ENCODE measurements around the gene C16orf74. TPM values are rescaled to one million over a fixed set of nuclear protein-coding genes. Genes with fewer than 3 reads are reported as not detected.

The C16orf74 gene
- total and polyA plus RNA-seq, 4 donors, result 2.6 to 7.9 (median 3.4) TPM

- H3K9ac ChIP-seq (ENCODE audit: insufficient read depth in 1 of 2, low read length in 2 of 2), result no peak overlapping the region
- no peaks in the 10 kb centered on the region for H3K27me3 ChIP-seq (ENCODE audit: control insufficient read depth in 3 of 3, insufficient read depth in 3 of 3, low read length in 2 of 3)
- H3K4me3 ChIP-seq, result no peak overlapping the region
- H3K9me3 ChIP-seq (ENCODE audit: control insufficient read depth in 4 of 4, insufficient read depth in 3 of 4, low read length in 3 of 4), result peaks cover 0 to 7% (median 2%) of the 10 kb centered on the region in 4 donors
- TF ChIP-seq CTCF (IDR thresholded peaks at IDR 0.05; ENCODE audit: control extremely low read depth, extremely low read depth), result no peak
- WGBS, 2 donors, result 35 to 42% methylated on average over 22 of the region's 22 CpGs
- ATAC-seq (ENCODE audit: insufficient read depth, low FRiP score), result no peak
- no peak overlapping the region for H3K27ac ChIP-seq (ENCODE audit: low read depth in 1 of 2, low read length in 1 of 2)
- peak; percentile 74 to 85 (median 80) for DNase-seq
- peaks cover 0 to 29% (median 11%) of the 10 kb centered on the region in 5 donors for H3K4me1 ChIP-seq (ENCODE audit: control insufficient read depth in 5 of 5, insufficient read depth in 5 of 5, low read length in 5 of 5)
- peaks cover 0 to 5% (median 3%) of the 10 kb centered on the region in 4 donors for H3K36me3 ChIP-seq (ENCODE audit: control insufficient read depth in 4 of 4, insufficient read depth in 4 of 4, low read length in 4 of 4)
Measured at GRCh38 chr16:85715169-85716021, 35.5 kb downstream of the C16orf74 start.

- H3K36me3 ChIP-seq (ENCODE audit: control insufficient read depth in 4 of 4, insufficient read depth in 4 of 4, low read length in 4 of 4), result peaks cover 0 to 5% (median under 1%) of the 10 kb centered on the region in 4 donors
- H3K4me1 ChIP-seq (ENCODE audit: control insufficient read depth in 5 of 5, insufficient read depth in 5 of 5, low read length in 5 of 5), result peaks cover 0 to 29% (median 11%) of the 10 kb centered on the region in 5 donors
- no peak overlapping the region for H3K9ac ChIP-seq (ENCODE audit: insufficient read depth in 1 of 2, low read length in 2 of 2)
- peaks cover 0 to 4% (median 0%) of the 10 kb centered on the region in 3 donors for H3K27me3 ChIP-seq (ENCODE audit: control insufficient read depth in 3 of 3, insufficient read depth in 3 of 3, low read length in 2 of 3)
- peaks cover 0 to 7% (median 2%) of the 10 kb centered on the region in 4 donors for H3K9me3 ChIP-seq (ENCODE audit: control insufficient read depth in 4 of 4, insufficient read depth in 3 of 4, low read length in 3 of 4)
- ATAC-seq (ENCODE audit: insufficient read depth, low FRiP score) (no peak), DNase-seq (no peak)
- TF ChIP-seq CTCF (IDR thresholded peaks at IDR 0.05; ENCODE audit: control extremely low read depth, extremely low read depth), result no peak
- 72 to 79% methylated on average over 9 of the region's 9 CpGs for WGBS, 2 donors
- no peak overlapping the region for H3K27ac ChIP-seq (ENCODE audit: low read depth in 1 of 2, low read length in 1 of 2)
- H3K4me3 ChIP-seq, result no peak overlapping the region
Measured at GRCh38 chr16:85712801-85713200, 38.1 kb downstream of the C16orf74 start.

DNA sequence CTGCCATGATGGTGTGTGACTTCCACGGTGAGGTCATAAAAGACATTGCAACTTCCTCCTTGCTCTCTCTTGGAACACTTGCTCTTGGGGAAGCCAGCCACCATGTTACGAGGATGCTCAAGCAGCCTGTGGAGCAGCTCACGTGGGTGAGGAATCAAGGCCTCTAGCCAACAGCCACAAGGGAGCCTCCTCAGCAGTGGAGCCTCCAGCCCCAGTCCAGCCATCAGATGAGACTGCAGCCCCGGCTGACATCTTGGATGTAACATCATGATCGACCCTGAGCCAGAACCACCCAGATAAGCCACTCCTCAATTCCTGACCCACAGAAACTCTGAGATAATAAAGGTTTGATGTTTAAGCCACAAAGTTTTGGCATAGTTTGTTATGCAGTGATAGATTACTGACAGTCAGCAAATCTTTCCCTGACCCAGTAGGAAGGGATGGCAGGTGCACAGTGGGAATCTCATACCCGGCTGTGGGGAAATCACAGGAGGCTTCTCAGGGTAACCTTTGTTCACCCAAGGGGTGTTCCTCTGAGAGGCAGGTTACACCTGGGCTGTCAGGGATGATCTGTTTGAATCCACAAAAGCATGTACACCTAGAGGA, 38.8 kb downstream of the C16orf74 start:
- Histone ChIP-seq H3K36me3 (ENCODE audit: control insufficient read depth in 4 of 4, insufficient read depth in 4 of 4, low read length in 4 of 4) (peaks cover 0 to 5% (median under 1%) of the 10 kb centered on the region in 4 donors), H3K4me1 (ENCODE audit: control insufficient read depth in 5 of 5, insufficient read depth in 5 of 5, low read length in 5 of 5) (peaks cover 0 to 22% (median 11%) of the 10 kb centered on the region in 5 donors), H3K4me3 (no peak overlapping the region), H3K27ac (ENCODE audit: low read depth in 1 of 2, low read length in 1 of 2) (no peak overlapping the region), H3K9ac (ENCODE audit: insufficient read depth in 1 of 2, low read length in 2 of 2) (no peak overlapping the region), H3K27me3 (ENCODE audit: control insufficient read depth in 3 of 3, insufficient read depth in 3 of 3, low read length in 2 of 3) (peaks cover 0 to 4% (median 0%) of the 10 kb centered on the region in 3 donors), H3K9me3 (ENCODE audit: control insufficient read depth in 4 of 4, insufficient read depth in 3 of 4, low read length in 3 of 4) (peaks cover 0 to 7% (median 2%) of the 10 kb centered on the region in 4 donors)
- 94% methylated on average over 6 of the region's 6 CpGs for WGBS, 2 donors
- DNase-seq (no peak), ATAC-seq (ENCODE audit: insufficient read depth, low FRiP score) (no peak)
- no peak for TF ChIP-seq CTCF (IDR thresholded peaks at IDR 0.05; ENCODE audit: control extremely low read depth, extremely low read depth)

Measured in lung (tissue), 12 donors.